Spleen (tissue), 7 donors: ENCODE measurements around the gene NDUFV2.

Experiments used
- POLR2A ChIP-seq, 3 donors: fragments of 450-650 bp; IDR thresholded peaks; one replicate each; pipeline ENCODE4 v1.5.1; 2017; ENCODE audit warnings: antibody characterized with exemption in 3 of 3, mild to moderate bottlenecking in 1 of 3
- POLR2AphosphoS5 ChIP-seq, 3 donors: sonication (generic); formaldehyde crosslinking; IDR thresholded peaks; one replicate each; pipeline ENCODE4 v1.5.1; 2017; ENCODE audit warnings: antibody characterized with exemption in 3 of 3
- TF ChIP-seq, protein P1 (sequence below), 11 experiments: fragments of 200-600 bp in 7 of 11; fragments of 450-650 bp in 4 of 11; sonication (generic) in 4 of 11; IDR thresholded peaks in 8 of 11; conservative IDR thresholded peaks in 3 of 11; 1 replicate in 7 of 11; 2 replicates in 4 of 11; pipeline versions ENCODE4 v1.4.0 to v1.8.0; 2016 to 2021; ENCODE audit warnings: antibody characterized with exemption in 11 of 11, inconsistent platforms in 4 of 11, mild to moderate bottlenecking in 1 of 11
- donor health status: DM: no; HTN: no; CAD: no; lungs with moderate emphysema.
- donor health status: DM: no; HTN: no; CAD: no.
- donor health status: DM: no; HTN: no; CAD: no.

DNA sequence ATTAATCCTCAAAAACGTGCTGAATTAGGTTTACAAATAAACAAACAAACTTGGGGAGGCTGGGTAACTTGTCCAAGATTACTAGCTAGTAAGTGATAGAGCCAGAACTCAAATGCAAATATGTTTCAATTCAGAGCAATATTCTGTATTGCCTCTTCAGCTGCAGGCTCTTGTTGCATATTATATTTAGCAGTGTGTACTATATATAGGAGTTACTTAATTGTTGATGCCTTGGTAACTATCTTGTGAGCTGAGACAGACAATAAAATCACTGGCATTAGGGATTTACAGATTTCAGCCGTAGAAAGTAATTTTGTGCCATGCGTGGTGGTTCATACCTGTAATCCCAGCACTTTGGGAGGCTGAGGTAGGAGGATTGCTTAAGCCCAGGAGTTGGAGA, 23.8 kb downstream of the NDUFV2 start:
- TF ChIP-seq, protein P1, sequence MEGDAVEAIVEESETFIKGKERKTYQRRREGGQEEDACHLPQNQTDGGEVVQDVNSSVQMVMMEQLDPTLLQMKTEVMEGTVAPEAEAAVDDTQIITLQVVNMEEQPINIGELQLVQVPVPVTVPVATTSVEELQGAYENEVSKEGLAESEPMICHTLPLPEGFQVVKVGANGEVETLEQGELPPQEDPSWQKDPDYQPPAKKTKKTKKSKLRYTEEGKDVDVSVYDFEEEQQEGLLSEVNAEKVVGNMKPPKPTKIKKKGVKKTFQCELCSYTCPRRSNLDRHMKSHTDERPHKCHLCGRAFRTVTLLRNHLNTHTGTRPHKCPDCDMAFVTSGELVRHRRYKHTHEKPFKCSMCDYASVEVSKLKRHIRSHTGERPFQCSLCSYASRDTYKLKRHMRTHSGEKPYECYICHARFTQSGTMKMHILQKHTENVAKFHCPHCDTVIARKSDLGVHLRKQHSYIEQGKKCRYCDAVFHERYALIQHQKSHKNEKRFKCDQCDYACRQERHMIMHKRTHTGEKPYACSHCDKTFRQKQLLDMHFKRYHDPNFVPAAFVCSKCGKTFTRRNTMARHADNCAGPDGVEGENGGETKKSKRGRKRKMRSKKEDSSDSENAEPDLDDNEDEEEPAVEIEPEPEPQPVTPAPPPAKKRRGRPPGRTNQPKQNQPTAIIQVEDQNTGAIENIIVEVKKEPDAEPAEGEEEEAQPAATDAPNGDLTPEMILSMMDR (IDR thresholded peaks at IDR 0.05 in 8 of 11, conservative IDR thresholded peaks at IDR 0.05 in 3 of 11), result no peak
- TF ChIP-seq POLR2A (IDR thresholded peaks at IDR 0.05) (no peak), POLR2AphosphoS5 (IDR thresholded peaks at IDR 0.05) (no peak)
